GDM1 (cell line): ENCODE measurements around the gene ENOX1.
"Not testable (repeated sequence)": the region's sequence is repeated elsewhere in the genome, so short reads cannot be mapped to it uniquely, and the experiment has no call there.

Experiments used
- DNase-seq: peaks from one replicate; lab custom pipeline; 2025; lab: John Stamatoyannopoulos, UW

Gene ENOX1

DNA sequence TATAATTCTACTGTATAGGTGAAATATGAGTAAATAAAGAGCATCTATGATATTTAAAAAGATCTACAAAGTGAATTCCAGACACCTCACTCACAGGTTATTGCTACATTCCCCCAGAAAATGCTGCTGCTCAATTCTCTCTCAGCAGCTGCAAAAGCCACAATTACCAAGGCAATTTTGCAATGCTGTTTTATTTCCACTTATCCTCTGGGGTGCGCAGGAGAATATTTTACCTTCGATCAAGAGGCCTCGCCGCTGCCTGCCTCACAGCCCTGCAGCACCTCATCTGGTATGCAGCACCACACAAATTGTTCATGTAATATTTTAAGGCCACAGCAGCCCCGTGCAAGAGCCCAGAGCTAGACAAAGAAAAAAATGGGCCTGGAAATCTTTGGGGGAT is 430.2 kb downstream of the ENOX1 start:
- no peak for DNase-seq

- no peak for DNase-seq
These were observed 431.0 kb downstream of the ENOX1 start for GRCh38 chr13:43355774-43356173.

- no peak for DNase-seq
These were observed 432.4 kb downstream of the ENOX1 start for GRCh38 chr13:43354153-43354945.

DNA sequence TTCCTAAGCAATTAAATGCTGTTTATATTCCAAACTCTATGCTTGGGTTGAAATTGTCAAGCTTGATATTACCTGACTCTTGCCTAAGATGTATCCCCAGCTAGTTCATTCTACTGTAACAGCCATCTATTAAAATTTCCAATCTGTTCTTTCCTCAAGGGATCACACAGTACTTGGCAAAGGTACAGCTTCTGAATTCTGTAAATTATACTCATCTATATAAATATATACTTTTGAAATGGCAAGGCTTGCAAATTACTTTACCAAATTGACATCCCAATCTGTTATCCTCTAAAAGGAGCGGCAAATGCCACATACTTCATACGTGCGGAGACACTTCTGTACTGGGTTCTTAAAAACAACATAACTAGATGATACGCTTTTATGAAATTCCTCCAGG is 433.1 kb downstream of the ENOX1 start:
- no peak for DNase-seq

DNA sequence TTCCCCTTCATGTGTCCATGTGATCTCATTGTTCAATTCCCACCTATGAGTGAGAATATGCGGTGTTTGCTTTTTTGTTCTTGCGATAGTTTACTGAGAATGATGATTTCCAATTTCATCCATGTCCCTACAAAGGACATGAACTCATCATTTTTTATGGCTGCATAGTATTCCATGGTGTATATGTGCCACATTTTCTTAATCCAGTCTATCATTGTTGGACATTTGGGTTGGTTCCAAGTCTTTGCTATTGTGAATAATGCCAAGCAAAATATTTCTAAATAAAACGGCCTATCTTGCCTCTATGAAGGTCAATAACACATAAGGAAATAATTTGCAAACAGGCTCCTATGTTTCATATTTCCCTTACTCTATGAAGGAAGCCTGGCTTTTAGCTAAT is 435.2 kb downstream of the ENOX1 start:
- not testable (repeated sequence) for DNase-seq

DNA sequence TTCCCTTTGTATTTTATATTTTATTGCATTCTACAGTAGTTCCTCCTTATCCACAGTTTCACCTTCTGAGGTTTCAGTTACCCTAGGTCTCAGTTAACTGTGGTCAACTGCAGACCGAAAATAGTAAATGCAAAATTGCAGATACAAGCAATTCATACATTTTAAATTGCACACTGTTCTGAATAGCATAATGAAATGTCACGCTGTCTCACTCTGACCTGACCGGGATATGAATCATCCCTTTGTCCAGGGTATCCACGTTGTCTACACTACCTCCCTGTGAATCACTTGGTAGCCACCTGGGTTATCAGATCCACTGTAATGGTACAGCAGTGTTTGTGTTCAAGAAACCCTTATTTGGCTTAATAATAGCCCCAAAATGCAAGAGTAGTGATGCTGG is 438.4 kb downstream of the ENOX1 start:
- DNase-seq, result no peak

- DNase-seq, result no peak
These were observed 438.9 kb downstream of the ENOX1 start for GRCh38 chr13:43347877-43348276.

DNA sequence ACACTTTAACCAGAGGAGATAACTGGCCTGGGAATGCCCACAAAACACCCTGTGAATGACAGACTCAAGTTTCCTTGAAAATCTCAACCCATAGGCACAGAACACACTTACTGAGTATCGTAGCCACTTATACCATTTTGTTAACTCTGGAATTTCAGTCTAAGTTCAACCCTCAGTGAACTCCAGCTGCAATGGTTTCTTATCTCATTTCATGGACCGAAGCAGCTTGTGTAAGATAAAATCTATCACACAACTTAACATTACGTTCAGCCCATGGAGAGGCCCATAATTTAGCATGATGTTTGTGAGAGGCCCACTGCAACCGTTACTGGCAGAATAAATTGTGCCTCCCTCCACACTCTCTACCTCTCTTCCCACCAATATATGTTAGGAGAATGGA is 440.3 kb downstream of the ENOX1 start:
- DNase-seq, result no peak

DNA sequence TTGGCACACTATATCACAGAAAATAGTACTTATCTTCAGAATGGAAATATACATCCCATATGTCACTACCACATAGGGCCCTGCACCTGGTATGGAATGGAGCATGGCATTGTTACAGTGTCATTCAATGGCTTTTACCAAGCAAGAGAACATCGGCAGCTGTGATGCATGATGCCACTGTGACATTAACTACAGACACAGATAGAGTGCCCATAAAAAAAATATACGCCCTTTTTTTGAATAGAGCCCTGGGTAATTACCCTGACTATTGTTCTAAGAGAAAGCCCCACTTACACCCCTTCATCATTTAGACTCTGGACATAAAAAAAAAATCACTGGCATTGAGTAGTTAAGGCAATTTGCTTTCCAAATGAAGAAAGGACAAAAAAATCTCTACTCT is 443.1 kb downstream of the ENOX1 start:
- DNase-seq, result no peak

DNA sequence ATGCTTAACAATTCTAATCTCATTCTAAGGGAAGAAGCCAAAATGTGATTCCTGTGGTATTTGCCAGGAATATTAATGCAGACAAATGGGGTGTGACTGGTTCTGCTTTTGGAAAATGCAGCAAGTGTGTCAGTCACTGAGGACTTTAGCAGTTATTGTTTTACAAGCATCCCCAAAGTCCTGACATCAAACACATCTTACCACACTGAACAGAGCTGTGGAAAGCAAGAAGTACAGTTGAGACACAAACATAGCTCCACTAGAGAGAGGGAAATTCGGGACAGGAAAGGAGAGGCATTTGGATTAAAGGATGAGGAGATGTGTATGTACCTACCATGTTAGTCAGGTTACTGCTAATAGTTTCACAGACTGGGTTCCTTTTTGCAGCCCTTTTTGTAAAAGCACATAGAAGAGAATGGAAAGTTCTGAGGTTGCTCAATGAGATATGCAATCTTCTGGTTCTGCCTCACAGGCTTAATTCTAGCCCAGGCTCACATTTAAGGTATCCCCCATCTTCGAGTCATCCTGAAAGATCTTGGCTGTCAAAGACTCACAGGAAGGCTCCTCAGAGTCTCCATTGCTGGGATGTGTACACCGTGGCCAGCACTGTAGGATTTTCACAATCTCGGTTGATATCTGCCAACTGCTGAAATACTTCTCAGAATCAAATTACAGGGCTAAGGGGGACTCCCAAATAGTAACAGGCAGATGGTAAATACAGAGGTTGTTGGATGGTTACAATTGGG is 446.8 kb downstream of the ENOX1 start:
- no peak for DNase-seq

- no peak for DNase-seq
These were observed 447.5 kb downstream of the ENOX1 start for GRCh38 chr13:43339145-43339804.

DNA sequence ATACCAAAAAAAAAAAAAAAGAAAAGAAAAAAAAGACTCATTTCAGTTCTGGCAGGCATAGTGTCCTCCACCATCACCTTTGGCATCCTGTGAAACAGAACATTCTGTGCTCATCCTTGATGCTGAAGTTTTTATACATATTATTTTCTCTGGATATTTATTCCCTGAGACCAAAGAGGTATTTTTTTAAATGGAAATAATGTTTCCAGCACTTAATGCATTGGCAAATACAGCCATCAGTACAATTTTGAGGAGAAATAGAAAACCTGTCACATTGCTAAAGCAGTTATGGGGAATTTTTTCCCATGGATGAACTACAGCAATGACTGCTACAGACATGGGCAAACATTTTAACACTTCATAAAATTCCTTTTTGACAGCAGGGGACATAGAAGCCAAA is 451.0 kb downstream of the ENOX1 start:
- DNase-seq, result no peak

DNA sequence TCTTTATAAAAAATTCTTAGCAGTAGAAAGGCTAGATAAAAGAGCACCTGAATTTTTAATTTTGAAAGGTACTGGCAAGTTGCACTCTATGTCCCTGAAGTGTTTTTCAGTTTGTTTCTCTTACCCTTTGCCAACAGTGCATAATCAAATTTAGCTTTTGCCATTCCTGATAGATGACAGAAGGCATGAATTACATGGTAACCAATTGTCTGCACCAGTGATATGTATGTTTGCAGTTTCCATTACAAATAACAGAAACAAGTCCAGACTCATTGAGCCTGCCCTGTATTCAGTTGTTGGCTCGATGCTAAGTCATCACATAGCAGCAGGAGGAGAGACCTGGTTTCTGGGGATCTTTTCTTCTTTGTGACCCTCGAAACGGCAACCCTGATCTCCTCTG is 453.6 kb downstream of the ENOX1 start:
- no peak for DNase-seq

DNA sequence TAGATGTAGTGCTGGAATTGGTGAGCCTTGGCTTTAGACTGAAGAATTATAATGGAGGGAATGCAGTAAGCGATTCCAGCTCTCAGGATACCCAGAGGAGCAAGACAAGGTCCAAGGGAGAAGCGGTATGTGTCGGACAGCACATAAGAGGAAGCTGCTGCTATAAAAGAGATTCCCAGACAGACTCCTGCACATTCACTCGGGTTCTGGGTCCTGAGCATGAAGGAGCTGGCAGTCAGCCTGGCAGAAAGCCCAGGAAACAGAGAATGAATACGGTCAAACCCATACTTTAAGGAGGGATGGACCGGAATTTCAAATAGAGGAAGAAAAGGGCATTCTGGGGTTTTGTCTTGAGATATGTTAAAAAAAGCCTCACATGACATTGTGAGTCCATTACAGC is 455.1 kb downstream of the ENOX1 start:
- DNase-seq, result no peak

DNA sequence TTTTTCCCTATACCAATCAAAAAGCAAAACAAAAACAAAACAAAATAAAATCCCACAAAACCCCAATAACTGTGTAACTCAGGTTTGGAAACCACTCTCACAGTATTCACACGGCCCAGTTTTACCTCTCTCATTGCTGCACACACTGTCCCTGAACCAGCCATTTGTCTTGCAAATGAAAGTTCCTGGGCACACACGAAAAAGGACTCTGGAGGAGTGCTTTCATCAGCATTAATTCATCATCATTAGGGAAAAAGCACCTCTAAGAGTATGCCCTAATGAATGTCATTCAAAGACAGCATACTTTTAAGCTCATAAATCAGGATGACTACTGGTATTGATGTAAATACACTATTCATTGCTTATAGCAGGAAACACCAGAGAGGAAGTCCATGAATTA is 457.1 kb downstream of the ENOX1 start:
- no peak for DNase-seq

GRCh38 chr13:43328907-43329306 is 457.9 kb downstream of the ENOX1 start:
- no peak for DNase-seq

GRCh38 chr13:43326100-43326499 is 460.7 kb downstream of the ENOX1 start:
- no peak for DNase-seq

DNA sequence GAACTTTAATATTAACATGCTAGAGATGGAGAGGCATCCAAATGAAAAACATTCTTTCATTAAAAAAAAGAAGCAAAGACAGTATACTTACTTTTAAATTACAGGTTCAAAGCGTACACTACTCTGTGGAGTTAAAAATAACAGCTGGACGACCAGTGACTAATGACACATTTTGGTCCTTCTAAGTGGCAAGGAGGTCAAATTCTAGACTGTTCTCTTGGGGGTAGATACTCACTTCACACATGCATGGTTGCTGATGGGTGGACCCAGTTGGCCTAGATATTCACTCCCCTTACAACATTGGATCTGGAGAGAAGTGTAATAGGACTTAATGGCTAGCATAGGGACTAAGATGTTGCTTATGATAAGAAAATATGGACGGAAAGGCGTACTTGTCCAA is 461.1 kb downstream of the ENOX1 start:
- DNase-seq, result no peak

- DNase-seq, result no peak
These were observed 462.6 kb downstream of the ENOX1 start for GRCh38 chr13:43324129-43324528.

GRCh38 chr13:43319617-43320444 is 466.9 kb downstream of the ENOX1 start:
- DNase-seq, result no peak

GRCh38 chr13:43316946-43317353 is 469.8 kb downstream of the ENOX1 start:
- peak; percentile 67 for DNase-seq

GRCh38 chr13:43316281-43316680 is 470.5 kb downstream of the ENOX1 start:
- DNase-seq, result no peak
